Measurements from ENCODE around the gene RCBTB2.

DNA sequence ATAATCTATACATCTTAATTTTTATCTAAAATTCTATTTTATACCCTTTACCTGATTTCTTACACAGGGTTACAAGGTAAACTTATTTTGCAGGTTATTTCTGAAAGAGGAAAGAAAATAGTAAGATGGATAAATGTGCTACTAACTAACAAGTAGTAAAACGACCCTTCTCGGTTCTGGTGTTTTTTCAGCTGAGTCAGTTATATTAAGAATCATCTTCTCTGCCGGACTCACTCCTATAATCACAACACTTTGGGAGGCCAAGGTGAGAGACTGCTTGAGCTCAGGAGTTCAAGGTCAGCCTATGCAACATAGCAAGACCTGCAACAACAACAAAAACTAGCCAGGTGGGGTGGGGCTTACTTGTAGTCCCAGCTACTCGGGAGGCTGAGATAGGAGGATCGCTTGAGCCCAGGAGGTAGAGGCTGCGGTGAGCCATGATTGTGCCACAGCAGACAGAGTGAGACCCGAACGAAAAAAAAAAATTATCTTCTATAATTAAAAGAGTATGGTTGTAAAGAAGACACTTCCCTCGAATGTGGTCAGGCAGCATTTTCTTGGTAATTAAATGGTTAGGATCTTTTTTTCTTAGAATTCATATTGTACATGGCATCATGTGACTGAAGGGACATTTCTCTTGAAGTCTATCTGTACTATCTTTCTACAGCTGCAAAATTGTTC, 27.9 kb upstream of the RCBTB2 start:
- TF ChIP-seq, protein P1, sequence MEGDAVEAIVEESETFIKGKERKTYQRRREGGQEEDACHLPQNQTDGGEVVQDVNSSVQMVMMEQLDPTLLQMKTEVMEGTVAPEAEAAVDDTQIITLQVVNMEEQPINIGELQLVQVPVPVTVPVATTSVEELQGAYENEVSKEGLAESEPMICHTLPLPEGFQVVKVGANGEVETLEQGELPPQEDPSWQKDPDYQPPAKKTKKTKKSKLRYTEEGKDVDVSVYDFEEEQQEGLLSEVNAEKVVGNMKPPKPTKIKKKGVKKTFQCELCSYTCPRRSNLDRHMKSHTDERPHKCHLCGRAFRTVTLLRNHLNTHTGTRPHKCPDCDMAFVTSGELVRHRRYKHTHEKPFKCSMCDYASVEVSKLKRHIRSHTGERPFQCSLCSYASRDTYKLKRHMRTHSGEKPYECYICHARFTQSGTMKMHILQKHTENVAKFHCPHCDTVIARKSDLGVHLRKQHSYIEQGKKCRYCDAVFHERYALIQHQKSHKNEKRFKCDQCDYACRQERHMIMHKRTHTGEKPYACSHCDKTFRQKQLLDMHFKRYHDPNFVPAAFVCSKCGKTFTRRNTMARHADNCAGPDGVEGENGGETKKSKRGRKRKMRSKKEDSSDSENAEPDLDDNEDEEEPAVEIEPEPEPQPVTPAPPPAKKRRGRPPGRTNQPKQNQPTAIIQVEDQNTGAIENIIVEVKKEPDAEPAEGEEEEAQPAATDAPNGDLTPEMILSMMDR (IDR thresholded peaks at IDR 0.05), result no peak
- TF ChIP-seq EP300 (IDR thresholded peaks at IDR 0.05) (no peak), POLR2A (IDR thresholded peaks at IDR 0.05) (no peak)
